HG03460 (cell line): ENCODE data around the gene CTXND2.
A peak's percentile ranks its signal among the peaks of the same experiment; 100 is the strongest.
"Not testable (repeated sequence)": the region's sequence is repeated elsewhere in the genome, so short reads cannot be mapped to it uniquely, and the experiment has no call there.

Source experiments
- ATAC-seq: cut with Tn5 transposase; IDR thresholded peaks from one replicate; pipeline ENCODE4 v1.9.1; 2021; ENCODE audit not compliant: unreplicated experiment

CTXND2 gene

GRCh38 chr1:150890033-150890416 lies 3.1 kb downstream of the CTXND2 start:
- ATAC-seq, result peak; percentile 56

- ATAC-seq, result no peak
Observed at GRCh38 chr1:150893336-150893913, 6.5 kb downstream of the CTXND2 start.

- ATAC-seq, result no peak
Observed at GRCh38 chr1:150895618-150896017, 8.7 kb downstream of the CTXND2 start.

GRCh38 chr1:150899795-150900194 lies 12.9 kb downstream of the CTXND2 start:
- not testable (repeated sequence) for ATAC-seq

GRCh38 chr1:150902346-150902745 lies 15.4 kb downstream of the CTXND2 start:
- ATAC-seq, result no peak

GRCh38 chr1:150902751-150903150 lies 15.8 kb downstream of the CTXND2 start:
- no peak for ATAC-seq

GRCh38 chr1:150905301-150905700 lies 18.4 kb downstream of the CTXND2 start:
- no peak for ATAC-seq

GRCh38 chr1:150906329-150906728 lies 19.4 kb downstream of the CTXND2 start:
- no peak for ATAC-seq

GRCh38 chr1:150906813-150907212 lies 19.9 kb downstream of the CTXND2 start:
- no peak for ATAC-seq

GRCh38 chr1:150909585-150910180 lies 22.7 kb downstream of the CTXND2 start:
- no peak for ATAC-seq

- ATAC-seq, result no peak
Observed at GRCh38 chr1:150912623-150913022, 25.7 kb downstream of the CTXND2 start.

- ATAC-seq, result no peak
Observed at GRCh38 chr1:150917387-150917786, 30.5 kb downstream of the CTXND2 start.

- peak; percentile 42 for ATAC-seq
Observed at GRCh38 chr1:150922519-150922975, 35.6 kb downstream of the CTXND2 start.

- ATAC-seq, result no peak
Observed at GRCh38 chr1:150925080-150925479, 38.1 kb downstream of the CTXND2 start.

- ATAC-seq, result peak; percentile 75
Observed at GRCh38 chr1:150926097-150926741, 39.3 kb downstream of the CTXND2 start, which contains the start of gene SETDB1. TSS of gene SETDB1 (plus strand) at chr1:150926363. CDS start at chr1:150927715, 1,352 bp downstream.

- no peak for ATAC-seq
Observed at GRCh38 chr1:150927624-150928023, 40.7 kb downstream of the CTXND2 start.

- no peak for ATAC-seq
Observed at GRCh38 chr1:150928286-150928685, 41.4 kb downstream of the CTXND2 start.

- ATAC-seq, result not testable (repeated sequence)
Observed at GRCh38 chr1:150928775-150929174, 41.8 kb downstream of the CTXND2 start.

- ATAC-seq, result no peak
Observed at GRCh38 chr1:150931773-150932172, 44.8 kb downstream of the CTXND2 start.

GRCh38 chr1:150944856-150945255 lies 57.9 kb downstream of the CTXND2 start:
- no peak for ATAC-seq

GRCh38 chr1:150954708-150955107 lies 67.8 kb downstream of the CTXND2 start:
- no peak for ATAC-seq

GRCh38 chr1:150955280-150955679 lies 68.3 kb downstream of the CTXND2 start:
- ATAC-seq, result no peak
